ENCODE data around the gene ANAPC16.

Gene ANAPC16

DNA sequence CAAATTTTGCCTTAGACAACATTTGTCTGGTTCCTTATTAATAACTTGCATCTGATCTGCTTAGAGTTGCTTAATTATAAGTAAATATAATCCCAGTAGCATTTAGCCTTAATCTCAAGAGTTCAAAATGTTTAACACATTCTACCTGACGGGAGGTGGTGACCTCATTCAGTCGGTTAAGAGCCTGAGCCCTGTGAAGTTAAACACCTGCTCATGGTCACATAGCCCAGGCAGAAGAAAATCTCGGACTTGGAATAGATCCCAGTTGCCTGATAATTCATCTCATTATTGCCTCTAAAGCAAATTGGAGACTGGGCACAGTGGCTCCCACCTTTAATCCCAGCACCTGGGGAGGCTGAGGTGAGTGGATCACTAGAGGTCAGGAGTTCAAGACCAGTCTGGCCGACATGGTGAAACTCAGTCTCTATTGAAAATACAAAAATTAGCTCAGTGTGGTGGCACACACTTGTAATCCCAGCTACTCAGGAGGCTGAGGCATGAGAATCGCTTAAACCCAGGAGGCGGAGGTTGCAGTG is 18.8 kb downstream of the ANAPC16 start:
- ATAC-seq = no peak
- TF ChIP-seq PPARA (CRISPR knock-in tag; IDR thresholded peaks at IDR 0.05; ENCODE audit: borderline replicate concordance) = no peak
- TF ChIP-seq ZFP3 (CRISPR knock-in tag; IDR thresholded peaks at IDR 0.05) = no peak
- TF ChIP-seq ARNTL (CRISPR knock-in tag; IDR thresholded peaks at IDR 0.05; ENCODE audit: borderline replicate concordance, low read depth) = no peak
- TF ChIP-seq OSR1 (CRISPR knock-in tag; IDR thresholded peaks at IDR 0.05) = no peak
- no peak for TF ChIP-seq ZNF8 (CRISPR knock-in tag; IDR thresholded peaks at IDR 0.05)
- no peak for TF ChIP-seq TOX (CRISPR knock-in tag; IDR thresholded peaks at IDR 0.05; ENCODE audit: borderline replicate concordance)
- no peak for TF ChIP-seq BACH2 (CRISPR knock-in tag; IDR thresholded peaks at IDR 0.05; ENCODE audit: borderline replicate concordance)
- TF ChIP-seq, protein P1, sequence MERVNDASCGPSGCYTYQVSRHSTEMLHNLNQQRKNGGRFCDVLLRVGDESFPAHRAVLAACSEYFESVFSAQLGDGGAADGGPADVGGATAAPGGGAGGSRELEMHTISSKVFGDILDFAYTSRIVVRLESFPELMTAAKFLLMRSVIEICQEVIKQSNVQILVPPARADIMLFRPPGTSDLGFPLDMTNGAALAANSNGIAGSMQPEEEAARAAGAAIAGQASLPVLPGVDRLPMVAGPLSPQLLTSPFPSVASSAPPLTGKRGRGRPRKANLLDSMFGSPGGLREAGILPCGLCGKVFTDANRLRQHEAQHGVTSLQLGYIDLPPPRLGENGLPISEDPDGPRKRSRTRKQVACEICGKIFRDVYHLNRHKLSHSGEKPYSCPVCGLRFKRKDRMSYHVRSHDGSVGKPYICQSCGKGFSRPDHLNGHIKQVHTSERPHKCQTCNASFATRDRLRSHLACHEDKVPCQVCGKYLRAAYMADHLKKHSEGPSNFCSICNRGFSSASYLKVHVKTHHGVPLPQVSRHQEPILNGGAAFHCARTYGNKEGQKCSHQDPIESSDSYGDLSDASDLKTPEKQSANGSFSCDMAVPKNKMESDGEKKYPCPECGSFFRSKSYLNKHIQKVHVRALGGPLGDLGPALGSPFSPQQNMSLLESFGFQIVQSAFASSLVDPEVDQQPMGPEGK (CRISPR knock-in tag; IDR thresholded peaks at IDR 0.05; ENCODE audit: borderline replicate concordance) = no peak
- TF ChIP-seq, protein P2, sequence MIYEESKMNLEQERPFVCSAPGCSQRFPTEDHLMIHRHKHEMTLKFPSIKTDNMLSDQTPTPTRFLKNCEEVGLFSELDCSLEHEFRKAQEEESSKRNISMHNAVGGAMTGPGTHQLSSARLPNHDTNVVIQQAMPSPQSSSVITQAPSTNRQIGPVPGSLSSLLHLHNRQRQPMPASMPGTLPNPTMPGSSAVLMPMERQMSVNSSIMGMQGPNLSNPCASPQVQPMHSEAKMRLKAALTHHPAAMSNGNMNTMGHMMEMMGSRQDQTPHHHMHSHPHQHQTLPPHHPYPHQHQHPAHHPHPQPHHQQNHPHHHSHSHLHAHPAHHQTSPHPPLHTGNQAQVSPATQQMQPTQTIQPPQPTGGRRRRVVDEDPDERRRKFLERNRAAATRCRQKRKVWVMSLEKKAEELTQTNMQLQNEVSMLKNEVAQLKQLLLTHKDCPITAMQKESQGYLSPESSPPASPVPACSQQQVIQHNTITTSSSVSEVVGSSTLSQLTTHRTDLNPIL (CRISPR knock-in tag; IDR thresholded peaks at IDR 0.05; ENCODE audit: low read depth) = no peak
- no peak for TF ChIP-seq GLIS3 (CRISPR knock-in tag; IDR thresholded peaks at IDR 0.05)
- no peak for TF ChIP-seq SNAI2 (CRISPR knock-in tag; IDR thresholded peaks at IDR 0.05)
- TF ChIP-seq ISL1 (CRISPR knock-in tag; IDR thresholded peaks at IDR 0.05) = no peak
- TF ChIP-seq CSDC2 (CRISPR knock-in tag; IDR thresholded peaks at IDR 0.05) = no peak
- TF ChIP-seq ZC3H10 (CRISPR knock-in tag; IDR thresholded peaks at IDR 0.05) = no peak
- TF ChIP-seq RARB (CRISPR knock-in tag; IDR thresholded peaks at IDR 0.05) = no peak
- TF ChIP-seq, protein P3, sequence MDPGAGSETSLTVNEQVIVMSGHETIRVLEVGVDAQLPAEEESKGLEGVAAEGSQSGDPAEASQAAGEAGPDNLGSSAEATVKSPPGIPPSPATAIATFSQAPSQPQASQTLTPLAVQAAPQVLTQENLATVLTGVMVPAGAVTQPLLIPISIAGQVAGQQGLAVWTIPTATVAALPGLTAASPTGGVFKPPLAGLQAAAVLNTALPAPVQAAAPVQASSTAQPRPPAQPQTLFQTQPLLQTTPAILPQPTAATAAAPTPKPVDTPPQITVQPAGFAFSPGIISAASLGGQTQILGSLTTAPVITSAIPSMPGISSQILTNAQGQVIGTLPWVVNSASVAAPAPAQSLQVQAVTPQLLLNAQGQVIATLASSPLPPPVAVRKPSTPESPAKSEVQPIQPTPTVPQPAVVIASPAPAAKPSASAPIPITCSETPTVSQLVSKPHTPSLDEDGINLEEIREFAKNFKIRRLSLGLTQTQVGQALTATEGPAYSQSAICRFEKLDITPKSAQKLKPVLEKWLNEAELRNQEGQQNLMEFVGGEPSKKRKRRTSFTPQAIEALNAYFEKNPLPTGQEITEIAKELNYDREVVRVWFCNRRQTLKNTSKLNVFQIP (CRISPR knock-in tag; IDR thresholded peaks at IDR 0.05; ENCODE audit: borderline replicate concordance, low read depth) = no peak
- no peak for TF ChIP-seq ZFP30 (CRISPR knock-in tag; IDR thresholded peaks at IDR 0.05)

DNA sequence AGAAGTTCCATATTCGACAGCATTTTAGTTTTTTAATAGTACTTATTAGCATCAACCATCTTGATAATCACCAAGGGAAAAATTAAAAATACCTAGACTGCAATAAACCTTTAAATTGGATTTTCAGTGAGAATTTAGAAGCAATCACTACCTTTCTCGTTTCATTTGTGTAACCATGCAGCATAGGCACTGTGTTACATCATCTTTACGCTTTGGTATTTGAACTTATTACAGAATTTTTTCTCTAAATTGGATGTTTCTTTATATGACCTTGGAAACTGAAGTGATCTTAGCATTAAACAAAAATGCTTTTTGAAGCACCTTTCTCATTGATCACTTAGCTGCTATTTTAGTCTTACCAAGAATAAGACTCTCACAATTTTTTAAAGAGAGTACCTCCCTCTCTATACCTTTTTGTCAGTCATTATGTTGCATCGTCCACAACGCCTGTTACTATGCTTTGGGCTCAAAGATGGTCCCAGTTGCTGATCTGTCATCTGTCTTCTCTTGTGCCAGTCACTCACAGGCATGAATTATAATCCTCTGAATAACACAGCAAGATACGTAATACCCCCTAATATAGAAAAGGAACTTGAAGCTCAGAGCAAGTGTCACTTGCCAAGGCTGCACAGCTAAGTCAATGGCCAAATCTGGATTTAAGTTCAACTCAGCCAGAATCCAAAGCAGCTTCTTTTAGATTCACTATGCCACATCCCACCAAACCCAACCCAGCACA is 19.9 kb downstream of the ANAPC16 start:
- TF ChIP-seq ISL1 (CRISPR knock-in tag; IDR thresholded peaks at IDR 0.05) (no peak), TOX (CRISPR knock-in tag; IDR thresholded peaks at IDR 0.05; ENCODE audit: borderline replicate concordance) (no peak), ZFP3 (CRISPR knock-in tag; IDR thresholded peaks at IDR 0.05) (no peak), ZFP30 (CRISPR knock-in tag; IDR thresholded peaks at IDR 0.05) (no peak), ZNF565 (CRISPR knock-in tag; conservative IDR thresholded peaks at IDR 0.05; ENCODE audit: low read depth) (no peak), ZC3H10 (CRISPR knock-in tag; IDR thresholded peaks at IDR 0.05) (no peak), ESRRG (CRISPR knock-in tag; IDR thresholded peaks at IDR 0.05) (no peak), ZNF8 (CRISPR knock-in tag; IDR thresholded peaks at IDR 0.05) (no peak), PPARA (CRISPR knock-in tag; IDR thresholded peaks at IDR 0.05; ENCODE audit: borderline replicate concordance) (no peak)
- TF ChIP-seq, protein P4, sequence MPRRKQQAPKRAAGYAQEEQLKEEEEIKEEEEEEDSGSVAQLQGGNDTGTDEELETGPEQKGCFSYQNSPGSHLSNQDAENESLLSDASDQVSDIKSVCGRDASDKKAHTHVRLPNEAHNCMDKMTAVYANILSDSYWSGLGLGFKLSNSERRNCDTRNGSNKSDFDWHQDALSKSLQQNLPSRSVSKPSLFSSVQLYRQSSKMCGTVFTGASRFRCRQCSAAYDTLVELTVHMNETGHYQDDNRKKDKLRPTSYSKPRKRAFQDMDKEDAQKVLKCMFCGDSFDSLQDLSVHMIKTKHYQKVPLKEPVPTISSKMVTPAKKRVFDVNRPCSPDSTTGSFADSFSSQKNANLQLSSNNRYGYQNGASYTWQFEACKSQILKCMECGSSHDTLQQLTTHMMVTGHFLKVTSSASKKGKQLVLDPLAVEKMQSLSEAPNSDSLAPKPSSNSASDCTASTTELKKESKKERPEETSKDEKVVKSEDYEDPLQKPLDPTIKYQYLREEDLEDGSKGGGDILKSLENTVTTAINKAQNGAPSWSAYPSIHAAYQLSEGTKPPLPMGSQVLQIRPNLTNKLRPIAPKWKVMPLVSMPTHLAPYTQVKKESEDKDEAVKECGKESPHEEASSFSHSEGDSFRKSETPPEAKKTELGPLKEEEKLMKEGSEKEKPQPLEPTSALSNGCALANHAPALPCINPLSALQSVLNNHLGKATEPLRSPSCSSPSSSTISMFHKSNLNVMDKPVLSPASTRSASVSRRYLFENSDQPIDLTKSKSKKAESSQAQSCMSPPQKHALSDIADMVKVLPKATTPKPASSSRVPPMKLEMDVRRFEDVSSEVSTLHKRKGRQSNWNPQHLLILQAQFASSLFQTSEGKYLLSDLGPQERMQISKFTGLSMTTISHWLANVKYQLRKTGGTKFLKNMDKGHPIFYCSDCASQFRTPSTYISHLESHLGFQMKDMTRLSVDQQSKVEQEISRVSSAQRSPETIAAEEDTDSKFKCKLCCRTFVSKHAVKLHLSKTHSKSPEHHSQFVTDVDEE (CRISPR knock-in tag; IDR thresholded peaks at IDR 0.05) = no peak
- TF ChIP-seq, protein P5, sequence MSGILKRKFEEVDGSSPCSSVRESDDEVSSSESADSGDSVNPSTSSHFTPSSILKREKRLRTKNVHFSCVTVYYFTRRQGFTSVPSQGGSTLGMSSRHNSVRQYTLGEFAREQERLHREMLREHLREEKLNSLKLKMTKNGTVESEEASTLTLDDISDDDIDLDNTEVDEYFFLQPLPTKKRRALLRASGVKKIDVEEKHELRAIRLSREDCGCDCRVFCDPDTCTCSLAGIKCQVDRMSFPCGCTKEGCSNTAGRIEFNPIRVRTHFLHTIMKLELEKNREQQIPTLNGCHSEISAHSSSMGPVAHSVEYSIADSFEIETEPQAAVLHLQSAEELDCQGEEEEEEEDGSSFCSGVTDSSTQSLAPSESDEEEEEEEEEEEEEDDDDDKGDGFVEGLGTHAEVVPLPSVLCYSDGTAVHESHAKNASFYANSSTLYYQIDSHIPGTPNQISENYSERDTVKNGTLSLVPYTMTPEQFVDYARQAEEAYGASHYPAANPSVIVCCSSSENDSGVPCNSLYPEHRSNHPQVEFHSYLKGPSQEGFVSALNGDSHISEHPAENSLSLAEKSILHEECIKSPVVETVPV (CRISPR knock-in tag; IDR thresholded peaks at IDR 0.05) = no peak
- TF ChIP-seq, protein P1 (CRISPR knock-in tag; IDR thresholded peaks at IDR 0.05; ENCODE audit: borderline replicate concordance) = no peak
- ATAC-seq = no peak

All from SK-N-SH treated with all-trans-retinoic acid at 6 μM for 48 hours (cell line).